ENCODE data around the gene MEIS1. TPM values are rescaled to one million over a fixed set of nuclear protein-coding genes. Genes with fewer than 3 reads are reported as not detected.

Gene MEIS1
- total and polyA plus RNA-seq, 2 experiments from 2014 or later, result 19.1 to 44.4 TPM

DNA sequence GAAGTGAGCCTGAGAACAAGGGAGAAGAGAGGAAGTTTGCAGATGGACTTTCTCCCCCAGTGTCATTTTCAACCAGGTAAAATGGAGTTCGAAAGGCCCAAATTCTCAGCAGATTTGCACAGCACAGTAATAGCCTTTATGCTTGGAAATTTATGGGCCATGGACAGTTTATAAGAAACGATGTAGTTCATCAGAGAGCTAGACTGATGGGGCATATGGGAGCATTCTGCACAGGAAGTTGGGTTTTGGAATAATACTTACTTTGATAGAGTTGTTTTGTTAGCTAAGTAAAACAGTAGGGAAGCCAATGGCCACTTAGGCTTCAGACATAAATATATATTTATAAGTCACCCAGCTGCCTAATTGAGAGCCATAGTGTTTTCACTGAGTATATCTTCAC is 169.4 kb downstream of the MEIS1 start:
- DNase-seq, result no peak
- no peak overlapping the region for H3K9ac ChIP-seq
- H3K79me2 ChIP-seq (ENCODE audit: insufficient read depth), result no peaks in the 10 kb centered on the region
- no peak overlapping the region for H3K27ac ChIP-seq
- H3K4me3 ChIP-seq, result no peak overlapping the region
- H3K4me2 ChIP-seq (ENCODE audit: unreplicated experiment), result no peak overlapping the region
- H4K20me1 ChIP-seq (ENCODE audit: insufficient read depth), result no peaks in the 10 kb centered on the region
- TF ChIP-seq EZH2 (IDR thresholded peaks at IDR 0.05; ENCODE audit: insufficient read depth, poor library complexity, severe bottlenecking) (no peak), EZH2phosphoT487 (IDR thresholded peaks at IDR 0.05; ENCODE audit: insufficient read depth, low read depth) (no peak)
- H3K36me3 ChIP-seq (ENCODE audit: low read depth), result no peaks in the 10 kb centered on the region
- H3K9me3 ChIP-seq (ENCODE audit: low read depth), result no peaks in the 10 kb centered on the region
- H3K4me1 ChIP-seq (ENCODE audit: insufficient read depth), result no peaks in the 10 kb centered on the region
- H3K9me2 ChIP-seq (ENCODE audit: insufficient read depth), result no peaks in the 10 kb centered on the region
- H3F3A ChIP-seq (ENCODE audit: insufficient read depth), result no peaks in the 10 kb centered on the region
- 40 to 51% methylated on average over 2 of the region's 2 CpGs for WGBS, 2 experiments (ENCODE audit: low coverage in 1 of 2, low lambda C conversion rate in 2 of 2, missing lambda C conversion rate in 2 of 2)
- in situ Hi-C loops (cut with MboI), result no loop called here
- no peaks in the 10 kb centered on the region for H3K27me3 ChIP-seq (replicated peaks; ENCODE audit: insufficient read depth)
- no peak overlapping the region for H2AFZ ChIP-seq

DNA sequence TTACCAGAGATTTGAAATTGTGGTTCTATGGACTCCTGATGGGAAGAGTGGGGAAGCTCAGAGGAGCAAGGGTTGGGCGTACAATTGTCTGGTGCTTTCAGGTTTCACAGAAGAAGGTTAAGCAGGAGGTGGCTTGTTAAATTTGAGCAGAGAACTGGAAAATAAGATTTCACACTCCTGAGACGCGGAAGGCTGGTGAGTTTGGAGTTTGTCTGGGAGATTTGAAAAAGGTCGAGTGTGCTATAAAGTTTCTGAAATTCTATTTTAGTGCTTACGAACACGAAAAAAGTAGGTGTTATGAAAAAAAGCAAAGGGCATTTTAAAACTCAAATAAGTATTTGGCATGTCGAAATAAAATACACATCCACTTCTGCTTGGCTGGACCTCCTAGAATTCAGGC is 170.1 kb downstream of the MEIS1 start:
- Histone ChIP-seq H3K9me3 (ENCODE audit: low read depth) (no peaks in the 10 kb centered on the region), H3K36me3 (ENCODE audit: low read depth) (no peaks in the 10 kb centered on the region), H3K9me2 (ENCODE audit: insufficient read depth) (no peaks in the 10 kb centered on the region), H3K4me1 (ENCODE audit: insufficient read depth) (no peaks in the 10 kb centered on the region), H4K20me1 (ENCODE audit: insufficient read depth) (no peaks in the 10 kb centered on the region), H3K27ac (no peak overlapping the region), H3K27me3 (replicated peaks; ENCODE audit: insufficient read depth) (no peaks in the 10 kb centered on the region), H3F3A (ENCODE audit: insufficient read depth) (no peaks in the 10 kb centered on the region), H3K4me3 (no peak overlapping the region), H2AFZ (no peak overlapping the region), H3K4me2 (ENCODE audit: unreplicated experiment) (no peak overlapping the region), H3K9ac (no peak overlapping the region), H3K79me2 (ENCODE audit: insufficient read depth) (no peaks in the 10 kb centered on the region)
- 79 to 85% methylated on average over 7 of the region's 7 CpGs for WGBS, 2 experiments (ENCODE audit: low coverage in 1 of 2, low lambda C conversion rate in 2 of 2, missing lambda C conversion rate in 2 of 2)
- in situ Hi-C loops (cut with MboI), result no loop called here
- no peak for TF ChIP-seq EZH2phosphoT487 (IDR thresholded peaks at IDR 0.05; ENCODE audit: insufficient read depth, low read depth)
- no peak for TF ChIP-seq EZH2 (IDR thresholded peaks at IDR 0.05; ENCODE audit: insufficient read depth, poor library complexity, severe bottlenecking)
- no peak for DNase-seq

DNA sequence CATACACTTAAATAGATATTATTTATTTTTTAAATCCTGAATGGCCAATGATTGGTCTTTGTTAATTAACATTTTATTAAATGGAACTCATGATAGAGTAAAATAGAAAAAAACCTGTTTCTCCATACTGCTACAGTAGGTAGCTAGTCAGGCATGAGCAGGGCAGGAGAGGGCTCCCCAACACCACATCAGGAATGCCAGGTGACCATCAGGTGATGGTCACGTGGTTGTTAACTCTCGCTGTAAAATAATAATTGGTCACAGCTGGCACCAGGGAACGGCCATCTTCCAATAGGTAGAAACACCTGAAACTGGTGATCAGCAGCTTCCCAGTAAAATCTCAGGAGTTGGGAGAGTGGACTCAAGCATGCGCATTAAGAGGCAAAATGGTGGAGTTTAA is 172.2 kb downstream of the MEIS1 start:
- no peaks in the 10 kb centered on the region for H3K79me2 ChIP-seq (ENCODE audit: insufficient read depth)
- WGBS, 2 experiments (ENCODE audit: low coverage in 1 of 2, low lambda C conversion rate in 2 of 2, missing lambda C conversion rate in 2 of 2), result 78 to 79% methylated on average over 4 of the region's 4 CpGs

More for the DNA sequence above, 172.2 kb downstream of the MEIS1 start:
- no peaks in the 10 kb centered on the region for H3F3A ChIP-seq (ENCODE audit: insufficient read depth)
- H3K36me3 ChIP-seq (ENCODE audit: low read depth), result no peaks in the 10 kb centered on the region
- TF ChIP-seq EZH2phosphoT487 (IDR thresholded peaks at IDR 0.05; ENCODE audit: insufficient read depth, low read depth) (no peak), EZH2 (IDR thresholded peaks at IDR 0.05; ENCODE audit: insufficient read depth, poor library complexity, severe bottlenecking) (no peak)
- no peak for DNase-seq
- no peak overlapping the region for H3K4me2 ChIP-seq (ENCODE audit: unreplicated experiment)
- no peak overlapping the region for H3K9ac ChIP-seq
- no peak overlapping the region for H3K4me3 ChIP-seq
- H2AFZ ChIP-seq, result no peak overlapping the region
- no peaks in the 10 kb centered on the region for H3K4me1 ChIP-seq (ENCODE audit: insufficient read depth)
- H4K20me1 ChIP-seq (ENCODE audit: insufficient read depth), result no peaks in the 10 kb centered on the region
- H3K9me3 ChIP-seq (ENCODE audit: low read depth), result no peaks in the 10 kb centered on the region
- in situ Hi-C loops (cut with MboI), result no loop called here
- H3K27me3 ChIP-seq (replicated peaks; ENCODE audit: insufficient read depth), result no peaks in the 10 kb centered on the region
- H3K27ac ChIP-seq, result no peak overlapping the region
- H3K9me2 ChIP-seq (ENCODE audit: insufficient read depth), result no peaks in the 10 kb centered on the region

Measured in GM23248 (cell line).